ENCODE measurements around the gene DARS1.

The DARS1 gene

GRCh38 chr2:135985018-135985825 lies at the start of gene DARS1:
DARS1 (minus strand) TSS chr2:135985626; CDS start chr2:135985468, 158 bp downstream.
- H3K9me3 ChIP-seq (ENCODE audit: control insufficient read depth in 1 of 2, low read length in 2 of 2): no peaks in the 10 kb centered on the region
- peaks cover 4 to 7% of the 10 kb centered on the region in 2 donors for H3K36me3 ChIP-seq (ENCODE audit: control insufficient read depth in 1 of 2, insufficient read depth in 2 of 2, low read length in 2 of 2)
- H3K27me3 ChIP-seq (ENCODE audit: low read depth, low read length): no peaks in the 10 kb centered on the region
- peak within 1 kb of the TSS; percentile 90 for H3K27ac ChIP-seq (ENCODE audit: low read length)
- peak within 1 kb of the TSS; percentile 82 to 96 for H3K4me3 ChIP-seq (ENCODE audit: low read depth in 1 of 2, low read length in 2 of 2)
- peaks cover 7 to 22% of the 10 kb centered on the region in 2 donors for H3K4me1 ChIP-seq (ENCODE audit: control insufficient read depth in 1 of 2, insufficient read depth in 2 of 2, low read length in 2 of 2)

GRCh38 chr2:136034629-136035028 lies 49.2 kb upstream of the DARS1 start:
- no peak overlapping the region for H3K27ac ChIP-seq (ENCODE audit: low read length)
- H3K4me1 ChIP-seq (ENCODE audit: control insufficient read depth in 1 of 2, insufficient read depth in 2 of 2, low read length in 2 of 2): no peaks in the 10 kb centered on the region
- H3K4me3 ChIP-seq (ENCODE audit: low read depth in 1 of 2, low read length in 2 of 2): no peak overlapping the region
- no peaks in the 10 kb centered on the region for H3K27me3 ChIP-seq (ENCODE audit: low read depth, low read length)
- H3K9me3 ChIP-seq (ENCODE audit: control insufficient read depth in 1 of 2, low read length in 2 of 2): no peaks in the 10 kb centered on the region
- no peaks in the 10 kb centered on the region for H3K36me3 ChIP-seq (ENCODE audit: control insufficient read depth in 1 of 2, insufficient read depth in 2 of 2, low read length in 2 of 2)

- H3K27me3 ChIP-seq (ENCODE audit: low read depth, low read length): no peaks in the 10 kb centered on the region
- no peaks in the 10 kb centered on the region for H3K36me3 ChIP-seq (ENCODE audit: control insufficient read depth in 1 of 2, insufficient read depth in 2 of 2, low read length in 2 of 2)
- H3K4me3 ChIP-seq (ENCODE audit: low read depth in 1 of 2, low read length in 2 of 2): no peak overlapping the region
- H3K9me3 ChIP-seq (ENCODE audit: control insufficient read depth in 1 of 2, low read length in 2 of 2): no peaks in the 10 kb centered on the region
- H3K4me1 ChIP-seq (ENCODE audit: control insufficient read depth in 1 of 2, insufficient read depth in 2 of 2, low read length in 2 of 2): no peaks in the 10 kb centered on the region
- H3K27ac ChIP-seq (ENCODE audit: low read length): no peak overlapping the region
Observed at GRCh38 chr2:136032817-136033535, 47.5 kb upstream of the DARS1 start.

GRCh38 chr2:136032192-136032591 lies 46.8 kb upstream of the DARS1 start:
- no peak overlapping the region for H3K4me3 ChIP-seq (ENCODE audit: low read depth in 1 of 2, low read length in 2 of 2)
- no peak overlapping the region for H3K27ac ChIP-seq (ENCODE audit: low read length)
- no peaks in the 10 kb centered on the region for H3K9me3 ChIP-seq (ENCODE audit: control insufficient read depth in 1 of 2, low read length in 2 of 2)
- no peaks in the 10 kb centered on the region for H3K4me1 ChIP-seq (ENCODE audit: control insufficient read depth in 1 of 2, insufficient read depth in 2 of 2, low read length in 2 of 2)
- H3K27me3 ChIP-seq (ENCODE audit: low read depth, low read length): no peaks in the 10 kb centered on the region
- H3K36me3 ChIP-seq (ENCODE audit: control insufficient read depth in 1 of 2, insufficient read depth in 2 of 2, low read length in 2 of 2): no peaks in the 10 kb centered on the region

GRCh38 chr2:136031711-136032110 lies 46.3 kb upstream of the DARS1 start:
- H3K27ac ChIP-seq (ENCODE audit: low read length): no peak overlapping the region
- H3K9me3 ChIP-seq (ENCODE audit: control insufficient read depth in 1 of 2, low read length in 2 of 2): no peaks in the 10 kb centered on the region
- no peaks in the 10 kb centered on the region for H3K4me1 ChIP-seq (ENCODE audit: control insufficient read depth in 1 of 2, insufficient read depth in 2 of 2, low read length in 2 of 2)
- no peaks in the 10 kb centered on the region for H3K36me3 ChIP-seq (ENCODE audit: control insufficient read depth in 1 of 2, insufficient read depth in 2 of 2, low read length in 2 of 2)
- H3K27me3 ChIP-seq (ENCODE audit: low read depth, low read length): no peaks in the 10 kb centered on the region
- H3K4me3 ChIP-seq (ENCODE audit: low read depth in 1 of 2, low read length in 2 of 2): no peak overlapping the region

GRCh38 chr2:136030406-136030805 lies 45.0 kb upstream of the DARS1 start:
- H3K4me1 ChIP-seq (ENCODE audit: control insufficient read depth in 1 of 2, insufficient read depth in 2 of 2, low read length in 2 of 2): peaks cover 0 to 1% of the 10 kb centered on the region in 2 donors
- H3K9me3 ChIP-seq (ENCODE audit: control insufficient read depth in 1 of 2, low read length in 2 of 2): no peaks in the 10 kb centered on the region
- no peaks in the 10 kb centered on the region for H3K36me3 ChIP-seq (ENCODE audit: control insufficient read depth in 1 of 2, insufficient read depth in 2 of 2, low read length in 2 of 2)
- H3K27ac ChIP-seq (ENCODE audit: low read length): no peak overlapping the region
- H3K4me3 ChIP-seq (ENCODE audit: low read depth in 1 of 2, low read length in 2 of 2): no peak overlapping the region
- H3K27me3 ChIP-seq (ENCODE audit: low read depth, low read length): no peaks in the 10 kb centered on the region

GRCh38 chr2:136029149-136029548 lies 43.7 kb upstream of the DARS1 start:
- peaks cover 0 to 3% of the 10 kb centered on the region in 2 donors for H3K4me1 ChIP-seq (ENCODE audit: control insufficient read depth in 1 of 2, insufficient read depth in 2 of 2, low read length in 2 of 2)

GRCh38 chr2:136028001-136028400 lies 42.6 kb upstream of the DARS1 start:
- Histone ChIP-seq H3K4me3 (ENCODE audit: low read depth in 1 of 2, low read length in 2 of 2) (no peak overlapping the region), H3K27ac (ENCODE audit: low read length) (no peak overlapping the region), H3K4me1 (ENCODE audit: control insufficient read depth in 1 of 2, insufficient read depth in 2 of 2, low read length in 2 of 2) (peaks cover 0 to 3% of the 10 kb centered on the region in 2 donors), H3K27me3 (ENCODE audit: low read depth, low read length) (no peaks in the 10 kb centered on the region), H3K9me3 (ENCODE audit: control insufficient read depth in 1 of 2, low read length in 2 of 2) (no peaks in the 10 kb centered on the region), H3K36me3 (ENCODE audit: control insufficient read depth in 1 of 2, insufficient read depth in 2 of 2, low read length in 2 of 2) (no peaks in the 10 kb centered on the region)

More at GRCh38 chr2:136029149-136029548, 43.7 kb upstream of the DARS1 start:
- Histone ChIP-seq H3K27ac (ENCODE audit: low read length) (no peak overlapping the region), H3K9me3 (ENCODE audit: control insufficient read depth in 1 of 2, low read length in 2 of 2) (no peaks in the 10 kb centered on the region), H3K27me3 (ENCODE audit: low read depth, low read length) (no peaks in the 10 kb centered on the region), H3K4me3 (ENCODE audit: low read depth in 1 of 2, low read length in 2 of 2) (no peak overlapping the region), H3K36me3 (ENCODE audit: control insufficient read depth in 1 of 2, insufficient read depth in 2 of 2, low read length in 2 of 2) (no peaks in the 10 kb centered on the region)

- no peaks in the 10 kb centered on the region for H3K9me3 ChIP-seq (ENCODE audit: control insufficient read depth in 1 of 2, low read length in 2 of 2)
- H3K36me3 ChIP-seq (ENCODE audit: control insufficient read depth in 1 of 2, insufficient read depth in 2 of 2, low read length in 2 of 2): no peaks in the 10 kb centered on the region
- no peak overlapping the region for H3K27ac ChIP-seq (ENCODE audit: low read length)
- peaks cover 0 to 3% of the 10 kb centered on the region in 2 donors for H3K4me1 ChIP-seq (ENCODE audit: control insufficient read depth in 1 of 2, insufficient read depth in 2 of 2, low read length in 2 of 2)
- no peaks in the 10 kb centered on the region for H3K27me3 ChIP-seq (ENCODE audit: low read depth, low read length)
- no peak overlapping the region for H3K4me3 ChIP-seq (ENCODE audit: low read depth in 1 of 2, low read length in 2 of 2)
Observed at GRCh38 chr2:136027112-136027511, 41.7 kb upstream of the DARS1 start.

GRCh38 chr2:136025057-136025973 lies 39.9 kb upstream of the DARS1 start:
- no peaks in the 10 kb centered on the region for H3K9me3 ChIP-seq (ENCODE audit: control insufficient read depth in 1 of 2, low read length in 2 of 2)
- H3K4me3 ChIP-seq (ENCODE audit: low read depth in 1 of 2, low read length in 2 of 2): peak overlapping the region in 1 of 2 donors; percentile 12
- H3K27me3 ChIP-seq (ENCODE audit: low read depth, low read length): no peaks in the 10 kb centered on the region
- H3K36me3 ChIP-seq (ENCODE audit: control insufficient read depth in 1 of 2, insufficient read depth in 2 of 2, low read length in 2 of 2): no peaks in the 10 kb centered on the region
- peaks cover 0 to 3% of the 10 kb centered on the region in 2 donors for H3K4me1 ChIP-seq (ENCODE audit: control insufficient read depth in 1 of 2, insufficient read depth in 2 of 2, low read length in 2 of 2)
- no peak overlapping the region for H3K27ac ChIP-seq (ENCODE audit: low read length)

GRCh38 chr2:136024616-136025015 lies 39.2 kb upstream of the DARS1 start:
- no peak overlapping the region for H3K27ac ChIP-seq (ENCODE audit: low read length)

More at GRCh38 chr2:136024616-136025015, 39.2 kb upstream of the DARS1 start:
- no peaks in the 10 kb centered on the region for H3K27me3 ChIP-seq (ENCODE audit: low read depth, low read length)
- H3K36me3 ChIP-seq (ENCODE audit: control insufficient read depth in 1 of 2, insufficient read depth in 2 of 2, low read length in 2 of 2): no peaks in the 10 kb centered on the region
- H3K4me1 ChIP-seq (ENCODE audit: control insufficient read depth in 1 of 2, insufficient read depth in 2 of 2, low read length in 2 of 2): peaks cover 0 to 3% of the 10 kb centered on the region in 2 donors
- no peak overlapping the region for H3K4me3 ChIP-seq (ENCODE audit: low read depth in 1 of 2, low read length in 2 of 2)
- H3K9me3 ChIP-seq (ENCODE audit: control insufficient read depth in 1 of 2, low read length in 2 of 2): no peaks in the 10 kb centered on the region

Data from muscle layer of duodenum (tissue), 2 donors.